Measurements from ENCODE around the gene PCK1.
A peak's percentile ranks its signal among the peaks of the same experiment; 100 is the strongest.

The PCK1 gene

GRCh38 chr20:57596358-57596757 is 35.4 kb downstream of the PCK1 start:
- H3K9me3 ChIP-seq (ENCODE audit: control insufficient read depth, insufficient read depth, low read length), result no peaks in the 10 kb centered on the region
- H3K79me2 ChIP-seq (ENCODE audit: control insufficient read depth, low read length), result no peaks in the 10 kb centered on the region
- no peaks in the 10 kb centered on the region for H3F3A ChIP-seq (ENCODE audit: control insufficient read depth, insufficient read depth)

DNA sequence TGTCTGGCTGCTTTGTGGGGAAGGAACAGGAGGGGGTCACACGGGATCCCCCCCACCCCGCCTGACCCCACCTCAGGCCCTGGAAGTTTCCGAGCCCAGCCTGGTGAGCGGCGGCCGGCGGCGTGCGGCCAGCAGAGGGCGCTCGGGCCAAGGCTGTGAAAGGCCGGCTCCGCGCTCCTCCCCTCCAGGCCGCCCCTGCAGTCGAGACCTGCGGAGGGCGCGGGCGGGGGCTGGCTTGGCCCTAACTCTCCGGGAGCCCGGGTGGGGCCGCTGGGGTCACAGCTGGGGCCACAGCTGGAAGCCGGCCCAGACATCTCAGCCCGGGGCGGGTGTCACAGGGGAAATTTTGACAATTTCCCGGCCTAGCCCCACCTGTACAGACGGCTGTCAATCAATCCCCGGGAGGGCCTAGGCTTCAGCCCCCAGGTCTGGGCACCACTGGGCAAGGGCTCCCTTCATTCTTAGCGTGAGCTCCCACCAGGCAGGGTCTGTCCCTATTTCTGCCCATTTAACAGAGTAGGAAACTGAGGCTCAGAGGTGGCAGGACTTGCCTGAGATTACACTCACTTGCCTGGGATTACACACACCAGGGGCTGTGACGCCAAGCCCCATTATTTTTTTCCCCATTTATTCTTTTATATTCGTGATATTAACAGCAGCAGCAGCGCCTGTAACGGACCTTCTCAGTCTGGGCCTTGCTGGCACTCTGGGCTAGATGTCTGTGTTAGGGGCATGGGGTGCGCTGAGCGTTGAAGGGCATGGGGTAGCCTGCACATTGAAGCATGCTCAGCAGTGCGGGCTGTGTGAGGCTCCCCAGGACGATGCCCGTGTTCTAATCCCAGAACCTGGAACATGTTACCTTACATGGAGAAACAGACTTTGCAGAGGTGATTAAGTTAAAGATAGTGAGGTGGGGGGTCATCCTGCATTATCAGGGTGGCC is 36.4 kb downstream of the PCK1 start:
- H3K79me2 ChIP-seq (ENCODE audit: control insufficient read depth, low read length), result no peaks in the 10 kb centered on the region
- H3K4me3 ChIP-seq (ENCODE audit: low read length), result no peak overlapping the region
- no peaks in the 10 kb centered on the region for H3F3A ChIP-seq (ENCODE audit: control insufficient read depth, insufficient read depth)
- H3K27ac ChIP-seq (ENCODE audit: low read depth, low read length), result no peak overlapping the region
- no peaks in the 10 kb centered on the region for H3K9me3 ChIP-seq (ENCODE audit: control insufficient read depth, insufficient read depth, low read length)
- H3K27me3 ChIP-seq (ENCODE audit: control insufficient read depth, low read length), result peaks cover 57% of the 10 kb centered on the region
- no peaks in the 10 kb centered on the region for H3K36me3 ChIP-seq (ENCODE audit: control insufficient read depth, low read length)
- TF ChIP-seq CTCF (IDR thresholded peaks at IDR 0.05; ENCODE audit: low read depth, low read length, poor library complexity, severe bottlenecking) (peak; percentile 97), EZH2phosphoT487 (IDR thresholded peaks at IDR 0.05; ENCODE audit: borderline replicate concordance, low read length) (no peak)
- no peaks in the 10 kb centered on the region; the same call in 1 of the 2 replicates for H4K20me1 ChIP-seq (ENCODE audit: control insufficient read depth, insufficient read depth, low read depth, low read length)
- no peaks in the 10 kb centered on the region for H3K9me2 ChIP-seq (replicated peaks; ENCODE audit: control insufficient read depth, low read length)
- H3K4me1 ChIP-seq (ENCODE audit: control insufficient read depth, low read length), result peaks cover 9% of the 10 kb centered on the region
- no peak overlapping the region for H3K4me2 ChIP-seq (ENCODE audit: low read length)

More at GRCh38 chr20:57596358-57596757, 35.4 kb downstream of the PCK1 start:
- Histone ChIP-seq H3K27ac (ENCODE audit: low read depth, low read length) (no peak overlapping the region), H3K9me2 (replicated peaks; ENCODE audit: control insufficient read depth, low read length) (no peaks in the 10 kb centered on the region), H3K36me3 (ENCODE audit: control insufficient read depth, low read length) (no peaks in the 10 kb centered on the region), H4K20me1 (ENCODE audit: control insufficient read depth, insufficient read depth, low read depth, low read length) (no peaks in the 10 kb centered on the region; the same call in 1 of the 2 replicates), H3K4me3 (ENCODE audit: low read length) (no peak overlapping the region), H3K4me2 (ENCODE audit: low read length) (no peak overlapping the region), H3K4me1 (ENCODE audit: control insufficient read depth, low read length) (peaks cover 9% of the 10 kb centered on the region), H3K27me3 (ENCODE audit: control insufficient read depth, low read length) (peaks cover 54% of the 10 kb centered on the region)
- TF ChIP-seq CTCF (IDR thresholded peaks at IDR 0.05; ENCODE audit: low read depth, low read length, poor library complexity, severe bottlenecking) (no peak), EZH2phosphoT487 (IDR thresholded peaks at IDR 0.05; ENCODE audit: borderline replicate concordance, low read length) (no peak)

DNA sequence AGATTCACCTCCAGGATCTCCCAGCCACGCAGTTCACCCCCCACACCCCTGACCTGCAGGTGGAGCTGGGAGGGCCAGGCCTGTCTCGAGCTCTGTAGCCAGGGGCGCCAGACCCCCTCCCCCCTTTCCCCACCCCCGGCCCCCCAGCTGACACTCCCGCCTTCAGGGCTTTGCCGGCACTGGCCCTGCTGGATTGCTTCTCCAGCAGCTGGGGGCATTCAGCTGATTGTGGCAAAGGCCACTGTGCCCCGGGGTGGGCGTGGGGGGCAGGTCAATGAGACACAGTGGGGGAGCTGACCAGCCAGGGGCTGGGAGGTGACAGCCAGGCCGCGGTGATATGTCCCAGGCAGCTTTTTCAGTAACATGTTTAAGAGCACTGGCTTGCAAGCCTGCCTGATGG is 37.1 kb downstream of the PCK1 start:
- no peak overlapping the region for H3K4me3 ChIP-seq (ENCODE audit: low read length)
- H3K9me3 ChIP-seq (ENCODE audit: control insufficient read depth, insufficient read depth, low read length), result no peaks in the 10 kb centered on the region
- H3K79me2 ChIP-seq (ENCODE audit: control insufficient read depth, low read length), result no peaks in the 10 kb centered on the region
- H3K9me2 ChIP-seq (replicated peaks; ENCODE audit: control insufficient read depth, low read length), result no peaks in the 10 kb centered on the region
- no peaks in the 10 kb centered on the region for H3K36me3 ChIP-seq (ENCODE audit: control insufficient read depth, low read length)
- peaks cover 6% of the 10 kb centered on the region for H3K4me1 ChIP-seq (ENCODE audit: control insufficient read depth, low read length)
- H3K27ac ChIP-seq (ENCODE audit: low read depth, low read length), result no peak overlapping the region
- no peaks in the 10 kb centered on the region; the same call in 1 of the 2 replicates for H4K20me1 ChIP-seq (ENCODE audit: control insufficient read depth, insufficient read depth, low read depth, low read length)
- no peaks in the 10 kb centered on the region for H3F3A ChIP-seq (ENCODE audit: control insufficient read depth, insufficient read depth)
- no peak overlapping the region for H3K4me2 ChIP-seq (ENCODE audit: low read length)
- H3K27me3 ChIP-seq (ENCODE audit: control insufficient read depth, low read length), result peaks cover 61% of the 10 kb centered on the region
- no peak for TF ChIP-seq CTCF (IDR thresholded peaks at IDR 0.05; ENCODE audit: low read depth, low read length, poor library complexity, severe bottlenecking)
- TF ChIP-seq EZH2phosphoT487 (IDR thresholded peaks at IDR 0.05; ENCODE audit: borderline replicate concordance, low read length), result no peak

Data from DOHH2 (cell line).